ENCODE results near the gene BTG1.
A peak's percentile ranks its signal among the peaks of the same experiment; 100 is the strongest.
"Not testable (repeated sequence)": the region's sequence is repeated elsewhere in the genome, so short reads cannot be mapped to it uniquely, and the experiment has no call there.

The BTG1 gene

DNA sequence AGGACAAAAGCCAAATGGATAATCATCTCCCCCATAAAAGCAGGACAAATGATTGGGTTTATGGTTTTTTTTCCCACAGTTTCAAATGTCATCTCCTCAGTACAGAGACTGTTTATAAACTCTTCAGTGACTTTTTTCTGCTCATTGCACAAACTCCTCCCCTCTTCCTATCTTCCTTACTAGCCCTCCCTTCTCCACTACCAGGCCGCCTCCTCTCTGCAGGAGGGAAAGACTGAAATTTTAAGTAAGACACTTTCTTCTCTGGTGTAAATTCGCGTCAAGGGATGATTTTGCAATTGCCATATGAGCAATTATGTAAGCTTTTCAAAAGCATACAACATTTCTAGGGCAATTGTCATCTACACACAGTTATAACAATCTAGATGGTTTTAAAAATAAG lies 37.0 kb downstream of the BTG1 start:
- H3K4me3 ChIP-seq (ENCODE audit: low read depth, low read length), result no peak overlapping the region
- DNase-seq (ENCODE audit: low read depth), result peak; percentile 43

DNA sequence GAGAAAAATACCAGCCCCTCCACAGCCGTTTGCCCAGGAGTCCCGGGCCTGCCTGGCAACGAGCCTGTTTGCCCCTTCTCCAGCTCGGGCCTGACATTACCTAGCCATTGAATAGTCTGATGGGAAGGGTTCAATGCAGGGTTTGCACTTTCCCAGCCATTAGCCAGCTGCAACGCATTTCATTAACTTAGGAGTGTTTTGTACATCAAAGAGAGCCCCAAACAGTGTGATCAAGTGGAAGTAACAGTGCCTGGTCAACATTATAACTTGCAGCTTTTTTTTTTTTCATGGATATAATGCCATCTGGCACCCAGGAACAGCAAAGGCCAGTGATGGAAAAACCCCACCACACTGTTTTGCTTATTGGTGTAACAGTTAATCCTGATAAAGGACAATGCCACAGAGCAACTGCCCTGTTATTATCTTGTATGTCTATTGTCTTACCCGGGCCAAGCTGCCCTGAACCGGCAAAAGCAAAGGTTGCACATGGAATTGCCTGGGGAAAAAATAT lies 38.0 kb downstream of the BTG1 start:
- H3K4me3 ChIP-seq (ENCODE audit: low read depth, low read length), result no peak overlapping the region
- DNase-seq (ENCODE audit: low read depth), result no peak

DNA sequence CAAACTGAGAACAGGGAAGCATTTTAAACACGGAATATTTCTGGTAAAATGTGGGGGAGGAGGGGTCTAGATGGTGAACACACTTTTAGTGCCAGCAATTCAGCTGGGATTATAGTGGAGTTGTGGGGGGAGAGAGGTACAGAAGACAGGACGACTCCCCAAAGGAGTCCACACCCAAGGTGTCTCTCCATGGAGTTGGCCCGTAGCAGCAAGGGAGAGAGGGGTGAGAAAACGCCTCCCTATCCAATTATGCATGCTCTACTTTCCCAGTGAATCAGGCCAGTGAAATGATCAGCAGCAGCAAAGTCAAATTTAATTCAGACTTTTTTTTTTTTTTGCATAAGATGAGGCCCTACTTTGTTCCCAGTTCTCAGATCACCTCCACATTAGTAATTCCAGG lies 38.6 kb downstream of the BTG1 start:
- H3K4me3 ChIP-seq (ENCODE audit: low read depth, low read length), result no peak overlapping the region
- no peak for DNase-seq (ENCODE audit: low read depth)

DNA sequence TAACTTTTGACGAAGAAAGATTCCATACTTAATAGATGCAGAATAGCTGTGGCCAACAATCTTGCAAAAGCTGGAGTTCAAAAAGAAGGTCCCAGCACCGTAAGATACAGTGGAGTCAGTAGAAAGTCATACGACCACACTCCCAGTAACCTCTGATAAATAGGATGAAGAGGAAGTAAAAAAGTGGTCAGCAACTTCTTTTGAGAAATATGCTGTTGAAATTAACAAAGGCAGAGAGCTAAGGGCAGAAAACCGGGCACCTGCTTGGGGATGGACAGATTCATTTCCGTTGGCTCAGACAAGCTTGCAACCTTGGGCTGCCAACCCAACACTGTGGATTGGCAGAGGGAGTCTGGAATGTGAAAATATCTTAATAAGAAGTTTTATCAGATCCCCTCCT lies 40.0 kb downstream of the BTG1 start:
- no peak overlapping the region for H3K4me3 ChIP-seq (ENCODE audit: low read depth, low read length)
- no peak for DNase-seq (ENCODE audit: low read depth)

DNA sequence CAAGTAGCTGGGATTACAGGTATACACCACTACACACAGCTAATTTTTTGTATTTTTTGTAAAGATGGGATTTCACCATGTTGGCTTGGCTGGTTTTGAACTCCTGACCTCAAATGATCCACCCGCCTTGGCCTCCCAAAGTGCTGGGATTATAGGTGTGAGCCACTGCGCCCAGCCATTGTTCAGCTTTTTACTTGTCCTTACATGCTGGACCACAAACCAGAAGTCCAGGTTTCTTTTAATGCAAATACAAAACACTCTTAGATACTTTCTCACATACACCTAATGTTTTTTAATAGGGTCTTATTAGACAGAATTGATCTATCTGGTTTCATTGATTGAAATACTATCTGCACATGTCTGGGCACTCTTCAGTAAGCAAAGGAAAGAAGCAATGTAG lies 40.5 kb downstream of the BTG1 start:
- no peak for DNase-seq (ENCODE audit: low read depth)
- no peak overlapping the region for H3K4me3 ChIP-seq (ENCODE audit: low read depth, low read length)

DNA sequence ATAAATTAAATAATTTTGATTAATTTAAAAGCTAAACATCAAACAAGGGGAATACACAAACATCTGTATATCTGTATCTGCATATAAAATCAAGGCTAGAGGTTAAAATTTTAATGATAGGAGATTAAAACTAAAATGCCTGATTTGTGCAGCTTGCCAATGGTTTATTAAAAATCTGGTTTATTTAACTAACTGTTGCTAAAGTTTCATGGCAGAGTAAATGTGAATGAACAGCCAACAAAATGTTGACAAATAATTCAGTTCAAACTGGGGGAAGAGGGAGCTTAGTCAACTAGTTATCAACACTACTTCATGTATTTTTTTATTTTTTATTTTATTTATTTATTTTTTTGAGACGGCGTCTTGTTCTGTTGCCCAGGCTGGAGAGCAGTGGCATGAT lies 43.0 kb downstream of the BTG1 start:
- no peak overlapping the region for H3K4me3 ChIP-seq (ENCODE audit: low read depth, low read length)
- DNase-seq (ENCODE audit: low read depth), result no peak

DNA sequence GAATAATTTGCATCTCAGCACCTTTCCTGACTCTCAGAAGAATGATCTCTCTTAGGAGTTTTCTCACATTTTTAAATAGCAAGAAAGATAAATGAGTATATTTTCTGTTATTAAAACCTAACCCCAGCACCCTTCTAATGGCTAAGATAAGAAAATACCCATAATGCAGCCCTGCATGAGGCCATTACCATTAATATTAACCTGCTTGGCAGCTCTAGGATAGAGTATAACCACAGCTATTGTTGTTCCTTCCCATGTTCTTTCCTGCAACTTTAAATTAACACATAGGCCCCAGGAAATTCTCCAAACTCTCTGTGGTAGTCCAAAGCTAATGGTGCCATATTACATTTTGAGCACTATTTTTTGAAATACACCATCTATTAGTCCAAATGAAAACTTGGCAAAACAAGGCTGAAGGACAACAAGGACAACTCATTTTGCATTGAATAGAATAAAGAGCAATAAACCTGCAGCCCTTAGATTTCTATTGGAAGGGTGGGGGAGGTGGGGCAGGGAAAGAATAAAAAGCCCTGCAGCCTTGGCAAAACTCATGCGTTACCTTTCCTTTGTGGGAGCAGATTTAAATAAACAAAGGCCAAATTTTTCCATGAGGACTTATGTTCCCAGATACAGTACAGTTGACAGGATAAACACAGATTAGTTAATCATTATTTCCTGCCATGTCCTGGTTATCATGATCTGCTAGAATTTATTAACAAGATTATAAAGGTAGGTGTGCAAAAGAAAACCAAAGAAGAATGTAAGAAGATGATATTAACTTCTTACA lies 46.9 kb downstream of the BTG1 start:
- no peak overlapping the region for H3K4me3 ChIP-seq (ENCODE audit: low read depth, low read length)
- no peak for DNase-seq (ENCODE audit: low read depth)

DNA sequence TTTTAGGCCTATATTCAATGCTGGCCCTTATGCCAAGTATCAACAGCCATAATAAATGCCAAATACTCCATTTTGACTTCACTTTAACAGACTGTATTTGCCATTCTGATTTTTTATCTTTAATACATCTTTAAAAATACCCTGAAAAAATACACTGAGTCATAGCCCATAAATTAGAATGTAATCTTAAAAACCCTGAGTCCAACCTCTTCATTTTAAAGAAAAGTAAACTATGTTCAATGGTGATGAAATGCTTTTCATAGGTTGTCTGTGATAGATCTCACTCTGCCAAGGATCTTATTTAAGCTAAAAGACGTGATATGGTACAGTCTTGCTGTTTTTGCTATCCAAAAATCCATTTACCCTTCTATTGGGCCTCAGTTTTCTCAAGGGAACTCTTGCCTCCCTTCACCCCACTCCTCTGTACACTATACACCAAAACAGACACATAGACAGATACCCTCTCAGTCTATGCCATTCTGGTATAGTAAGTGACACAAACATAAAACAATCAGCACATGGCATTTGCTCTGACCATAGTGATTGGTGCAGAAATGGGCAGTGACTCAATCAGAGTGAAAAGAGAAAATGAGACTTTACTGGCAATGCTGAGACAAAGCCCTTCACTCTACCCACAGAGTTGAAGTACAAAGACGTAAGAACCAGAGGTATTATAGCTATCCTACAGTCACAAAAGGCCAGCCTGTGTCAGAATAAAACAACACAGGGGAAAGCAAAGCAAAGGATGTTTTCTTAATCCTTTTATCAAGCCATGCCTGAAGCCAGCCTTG lies 49.1 kb downstream of the BTG1 start:
- H3K4me3 ChIP-seq (ENCODE audit: low read depth, low read length), result no peak overlapping the region
- peak; percentile 38 for DNase-seq (ENCODE audit: low read depth)

DNA sequence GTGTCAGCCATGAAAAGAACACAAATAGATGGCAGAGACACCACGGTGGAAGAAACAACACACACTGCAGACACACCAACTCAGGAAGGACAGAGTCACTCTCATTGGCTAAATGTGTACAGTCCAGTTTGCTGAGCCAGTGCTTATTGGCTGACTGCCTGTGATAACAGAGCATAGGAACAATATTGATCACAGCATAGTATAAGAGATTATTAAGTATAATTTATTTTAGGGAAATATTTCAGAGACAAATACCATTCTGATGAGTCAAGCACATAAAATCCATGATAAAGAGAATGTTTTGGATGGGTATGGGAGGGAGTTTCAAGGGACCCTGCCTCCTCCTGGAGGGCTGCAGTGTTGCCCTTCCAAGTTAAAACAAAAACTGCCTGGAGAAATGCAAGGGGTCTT lies 50.9 kb downstream of the BTG1 start:
- H3K4me3 ChIP-seq (ENCODE audit: low read depth, low read length), result no peak overlapping the region
- no peak for DNase-seq (ENCODE audit: low read depth)

DNA sequence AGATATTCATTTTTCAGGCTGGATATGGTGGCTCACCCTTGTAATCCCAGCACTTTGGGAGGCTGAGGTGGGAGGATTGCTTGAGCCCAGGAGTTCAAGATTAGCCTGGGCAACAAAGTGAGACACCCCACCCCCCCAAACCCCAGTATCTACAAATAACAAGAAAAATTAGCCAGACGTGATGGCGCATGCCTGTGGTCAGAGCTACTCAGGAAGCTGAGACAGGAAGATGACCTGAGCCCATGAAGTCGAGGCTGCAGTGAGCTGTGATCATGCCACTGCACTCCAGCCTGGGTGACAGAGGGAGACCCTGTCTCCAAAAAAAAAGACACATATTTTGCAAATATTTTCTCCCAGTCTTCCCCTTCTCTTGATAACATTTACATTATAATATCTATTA lies 51.3 kb downstream of the BTG1 start:
- not testable (repeated sequence) for H3K4me3 ChIP-seq (ENCODE audit: low read depth, low read length); DNase-seq (ENCODE audit: low read depth)

Data from skeletal muscle cell (primary cell).